Kidney (tissue), 14 donors: ENCODE results near the gene PTPRM. TPM values are rescaled to one million over a fixed set of nuclear protein-coding genes. Genes with fewer than 3 reads are reported as not detected.

Source experiments
- DNase-seq, 5 donors: peaks; one replicate each; pipeline ENCODE4 v3.0.0-alpha.2; 2013 to 2020
- FAIRE-seq: peaks from 2 replicates; lab custom pipeline; 2012; peaks lifted over from hg19 to GRCh38; lab: Jason Lieb, UNC
- H3K27ac ChIP-seq, 2 donors: one replicate each; pipeline ENCODE4 v1.7.0; 2013; ENCODE audit warnings: low read depth in 2 of 2, low read length in 2 of 2, inconsistent platforms in 1 of 2
- H3K27me3 ChIP-seq: one replicate; pipeline ENCODE4 v1.7.1; 2013; ENCODE audit warnings: low read length, inconsistent platforms; ENCODE audit not compliant: control insufficient read depth, insufficient read depth
- H3K36me3 ChIP-seq, 3 donors: one replicate each; pipeline versions ENCODE4 v1.7.0 to v1.7.1; 2013; ENCODE audit warnings: low read length in 3 of 3, control low read depth in 1 of 3, inconsistent platforms in 1 of 3; ENCODE audit not compliant: insufficient read depth in 3 of 3, control insufficient read depth in 2 of 3
- H3K4me1 ChIP-seq, 3 donors: one replicate each; pipeline versions ENCODE4 v1.7.0 to v1.7.1; 2013; ENCODE audit warnings: low read length in 3 of 3, inconsistent platforms in 1 of 3, low read depth in 1 of 3; ENCODE audit not compliant: control insufficient read depth in 2 of 3, insufficient read depth in 2 of 3
- H3K4me3 ChIP-seq, 3 donors: one replicate each; pipeline versions ENCODE4 v1.7.0 to v1.8.1; 2013; ENCODE audit warnings: low read length in 3 of 3, control low read depth in 1 of 3, inconsistent platforms in 1 of 3
- H3K9ac ChIP-seq, 3 donors: one replicate each; pipeline versions ENCODE4 v1.7.0 to v1.7.1; 2013; ENCODE audit warnings: low read length in 3 of 3, control low read depth in 1 of 3, inconsistent platforms in 1 of 3
- H3K9me3 ChIP-seq, 3 donors: one replicate each; pipeline versions ENCODE4 v1.7.0 to v1.7.1; 2013; ENCODE audit warnings: low read length in 3 of 3, control low read depth in 1 of 3, inconsistent platforms in 1 of 3; ENCODE audit not compliant: control insufficient read depth in 2 of 3, insufficient read depth in 1 of 3
- intact Hi-C: fragments of 100-400 bp; cut with DNase I; formaldehyde crosslinking; loops from one replicate; pipeline ENCODE4 v1.11.1; 2022
- polyA plus RNA-seq: library from polyadenylated mRNA; stranded (reverse); fragments of 350-450 nt; fragmentation: Illumina TruSeq; extraction: RNeasy Lipid Tissue Mini Kit (QIAGEN cat#74804); gene quantifications from one replicate; pipeline ENCODE4 v1.2.3, GENCODE V29; 2014; ENCODE audit warnings: low read depth, low replicate concordance; ENCODE audit not compliant: insufficient read depth
- total RNA-seq: library from RNA; stranded (reverse); fragmentation: NEBNext Ultra II Directional; extraction: Animal tissue kit (Norgen Biotek cat#: 25700); gene quantifications from one replicate; pipeline ENCODE4 v1.2.1, GENCODE V29; 2021
- TF ChIP-seq, protein P1 (sequence below): IDR thresholded peaks from 3 replicates; pipeline ENCODE4 v1.5.1; 2012; ENCODE audit warnings: mild to moderate bottlenecking, moderate library complexity, borderline replicate concordance; ENCODE audit not compliant: insufficient read depth; ENCODE audit errors: extremely low read depth
- donor health status: control.
- donor health status: control.
- donor health status: control.
- donor health status: control.
- donor health status: control.
- donor health status: DM: yes; HTN: yes; CAD: no.
- donor health status: Normal renal cell carcinoma (clear cell type).

Gene PTPRM
- total and polyA plus RNA-seq, 2 donors from 2014 or later, result 52.4 to 98.9 TPM

DNA sequence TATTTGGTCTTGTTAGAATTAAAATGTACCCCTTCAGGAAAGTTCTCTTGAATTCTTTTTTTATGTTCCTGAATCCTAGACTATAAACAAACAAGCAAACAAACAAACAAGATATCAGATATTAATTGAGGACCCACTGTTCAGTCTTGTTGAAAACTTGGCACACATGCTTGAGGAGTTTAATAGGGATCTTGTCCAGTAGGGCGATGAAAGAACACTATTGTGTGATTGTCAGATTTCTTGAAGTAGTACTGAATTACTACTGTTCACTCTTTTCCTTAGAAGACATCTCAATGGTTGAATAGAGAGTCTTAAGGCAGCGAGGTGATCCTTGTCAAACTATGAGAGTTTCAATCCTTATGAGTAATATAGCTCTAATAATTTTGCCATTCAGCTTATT, 130.2 kb downstream of the PTPRM start:
- H3K9me3 ChIP-seq, result no peaks in the 10 kb centered on the region
- no peak for FAIRE-seq
- no peak for DNase-seq
- H3K27me3 ChIP-seq, result no peaks in the 10 kb centered on the region
- no peak overlapping the region for H3K27ac ChIP-seq
- H3K4me1 ChIP-seq, result no peaks in the 10 kb centered on the region
- H3K4me3 ChIP-seq, result no peak overlapping the region
- TF ChIP-seq, protein P1, sequence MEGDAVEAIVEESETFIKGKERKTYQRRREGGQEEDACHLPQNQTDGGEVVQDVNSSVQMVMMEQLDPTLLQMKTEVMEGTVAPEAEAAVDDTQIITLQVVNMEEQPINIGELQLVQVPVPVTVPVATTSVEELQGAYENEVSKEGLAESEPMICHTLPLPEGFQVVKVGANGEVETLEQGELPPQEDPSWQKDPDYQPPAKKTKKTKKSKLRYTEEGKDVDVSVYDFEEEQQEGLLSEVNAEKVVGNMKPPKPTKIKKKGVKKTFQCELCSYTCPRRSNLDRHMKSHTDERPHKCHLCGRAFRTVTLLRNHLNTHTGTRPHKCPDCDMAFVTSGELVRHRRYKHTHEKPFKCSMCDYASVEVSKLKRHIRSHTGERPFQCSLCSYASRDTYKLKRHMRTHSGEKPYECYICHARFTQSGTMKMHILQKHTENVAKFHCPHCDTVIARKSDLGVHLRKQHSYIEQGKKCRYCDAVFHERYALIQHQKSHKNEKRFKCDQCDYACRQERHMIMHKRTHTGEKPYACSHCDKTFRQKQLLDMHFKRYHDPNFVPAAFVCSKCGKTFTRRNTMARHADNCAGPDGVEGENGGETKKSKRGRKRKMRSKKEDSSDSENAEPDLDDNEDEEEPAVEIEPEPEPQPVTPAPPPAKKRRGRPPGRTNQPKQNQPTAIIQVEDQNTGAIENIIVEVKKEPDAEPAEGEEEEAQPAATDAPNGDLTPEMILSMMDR, result no peak
- no peak overlapping the region for H3K9ac ChIP-seq
- intact Hi-C loops, result no loop called here
- H3K36me3 ChIP-seq, result no peaks in the 10 kb centered on the region

DNA sequence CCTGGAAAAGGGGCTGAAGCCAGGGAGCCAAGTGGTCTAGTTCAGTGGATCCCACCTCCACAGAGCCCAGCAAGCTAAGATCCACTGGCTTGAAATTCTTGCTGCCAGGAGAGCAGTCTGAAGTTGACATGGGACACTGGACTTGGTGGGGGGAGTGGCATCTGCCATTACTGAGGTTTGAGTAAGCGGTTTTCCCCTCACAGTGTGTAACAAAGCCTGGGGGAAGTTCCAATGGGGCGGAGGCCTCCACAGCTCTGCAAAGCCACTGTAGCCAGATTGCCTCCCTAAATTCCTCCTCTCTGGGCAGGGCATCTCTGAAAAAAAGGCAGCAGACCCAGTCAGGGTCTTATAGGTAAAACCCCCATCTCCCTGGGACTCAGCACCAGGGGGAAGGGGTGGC, 144.4 kb downstream of the PTPRM start:
- DNase-seq (no peak), FAIRE-seq (no peak)
- TF ChIP-seq, protein P1, result no peak
- Histone ChIP-seq H3K4me1 (no peaks in the 10 kb centered on the region), H3K27ac (no peak overlapping the region), H3K36me3 (no peaks in the 10 kb centered on the region), H3K9ac (no peak overlapping the region), H3K4me3 (no peak overlapping the region), H3K27me3 (no peaks in the 10 kb centered on the region), H3K9me3 (no peaks in the 10 kb centered on the region)
- intact Hi-C loops, result no loop called here

DNA sequence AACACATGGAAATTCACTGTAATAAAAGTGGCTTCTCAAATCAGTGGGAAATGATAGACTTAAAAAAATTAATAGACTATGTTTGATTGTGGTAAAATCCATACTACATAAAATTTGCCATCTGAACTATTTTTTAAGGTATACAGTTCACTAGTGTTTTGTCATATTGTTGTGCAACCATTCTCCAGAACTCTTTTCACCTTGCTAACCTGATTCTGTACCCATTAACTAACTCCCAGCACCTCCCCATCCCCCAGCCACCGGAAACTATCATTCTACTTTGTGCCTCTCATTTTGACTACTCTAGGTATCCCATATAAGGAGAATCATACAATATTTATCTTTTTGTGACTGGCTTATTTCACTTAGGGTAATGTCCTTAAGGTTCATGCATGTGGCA, 153.3 kb downstream of the PTPRM start:
- no peak overlapping the region for H3K27ac ChIP-seq
- no peaks in the 10 kb centered on the region for H3K36me3 ChIP-seq
- DNase-seq, result no peak
- H3K27me3 ChIP-seq, result no peaks in the 10 kb centered on the region
- no peak overlapping the region for H3K9ac ChIP-seq
- no peak for FAIRE-seq
- no peak overlapping the region for H3K4me3 ChIP-seq
- peaks cover 0 to 10% (median 5%) of the 10 kb centered on the region in 3 donors for H3K4me1 ChIP-seq
- intact Hi-C loops, result no loop called here
- peaks cover 0 to 10% (median 0%) of the 10 kb centered on the region in 3 donors for H3K9me3 ChIP-seq
- TF ChIP-seq, protein P1, result no peak

DNA sequence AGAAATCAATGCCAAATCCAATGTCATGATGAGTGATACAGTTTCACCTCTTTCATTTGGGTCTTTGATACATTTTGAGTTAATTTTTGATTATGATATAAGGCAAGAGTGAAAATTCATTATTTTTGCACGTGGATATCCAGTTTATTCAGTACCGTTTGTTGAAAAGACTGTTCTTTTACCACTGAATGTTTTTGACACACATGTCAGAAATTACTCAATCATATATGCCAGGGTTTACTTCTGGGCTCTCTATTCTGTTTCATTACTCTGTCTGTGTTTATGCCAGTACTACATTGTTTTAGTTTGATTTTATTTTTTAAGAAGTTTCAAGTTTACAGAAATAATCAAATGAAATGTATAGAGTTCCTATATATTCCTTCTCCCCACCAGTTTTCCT, 154.4 kb downstream of the PTPRM start:
- DNase-seq (no peak), FAIRE-seq (no peak)
- H3K4me3 ChIP-seq, result no peak overlapping the region
- TF ChIP-seq, protein P1, result no peak
- intact Hi-C loops, result no loop called here
- no peaks in the 10 kb centered on the region for H3K36me3 ChIP-seq
- no peak overlapping the region for H3K27ac ChIP-seq
- peaks cover 0 to 10% (median 0%) of the 10 kb centered on the region in 3 donors for H3K9me3 ChIP-seq
- H3K9ac ChIP-seq, result no peak overlapping the region
- H3K4me1 ChIP-seq, result peaks cover 0 to 10% (median 5%) of the 10 kb centered on the region in 3 donors
- H3K27me3 ChIP-seq, result no peaks in the 10 kb centered on the region
